Measurements from ENCODE around the gene NUMB.

Gene NUMB

DNA sequence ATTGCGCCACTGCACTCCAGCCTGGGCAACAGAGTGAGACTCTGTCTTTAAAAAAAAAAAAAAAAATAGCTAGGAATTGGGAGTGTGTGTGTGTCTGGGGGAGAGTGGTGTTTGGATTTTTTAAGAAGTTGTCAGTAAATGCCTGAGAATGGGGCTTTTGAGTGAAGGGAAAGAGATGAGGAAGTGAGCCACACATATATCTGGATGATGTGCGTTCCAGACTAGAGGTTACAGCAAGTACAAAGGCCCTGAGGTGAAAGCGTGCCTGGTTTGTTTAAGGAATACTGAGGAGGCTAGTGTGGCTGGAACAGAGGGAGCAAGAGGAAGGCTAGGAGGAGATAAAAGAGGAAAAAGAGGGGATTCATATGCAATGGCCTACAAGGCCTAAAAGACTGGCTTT lies 151.1 kb downstream of the NUMB start:
- peaks cover 0 to 2% of the 10 kb centered on the region in 2 donors for H3K9me3 Mint-ChIP-seq
- no peak overlapping the region for H3K27ac Mint-ChIP-seq
- no peak overlapping the region for H3K4me3 Mint-ChIP-seq
- H3K27me3 Mint-ChIP-seq, result no peaks in the 10 kb centered on the region
- H3K36me3 Mint-ChIP-seq (ENCODE audit: insufficient read depth), result no peaks in the 10 kb centered on the region
- H3K4me1 Mint-ChIP-seq (ENCODE audit: low read depth in 2 of 2), result peaks cover 5% of the 10 kb centered on the region in 2 donors
- no peak for ATAC-seq (replicated peaks)
- no peak for DNase-seq

GRCh38 chr14:73305499-73305898 lies 152.8 kb downstream of the NUMB start:
- H3K4me3 Mint-ChIP-seq, result no peak overlapping the region
- ATAC-seq (replicated peaks) (no peak), DNase-seq (no peak)
- no peaks in the 10 kb centered on the region for H3K36me3 Mint-ChIP-seq (ENCODE audit: insufficient read depth)
- H3K27ac Mint-ChIP-seq, result no peak overlapping the region
- H3K9me3 Mint-ChIP-seq, result peaks cover 0 to 2% of the 10 kb centered on the region in 2 donors
- H3K27me3 Mint-ChIP-seq, result no peaks in the 10 kb centered on the region
- H3K4me1 Mint-ChIP-seq (ENCODE audit: low read depth in 2 of 2), result peaks cover 1 to 5% of the 10 kb centered on the region in 2 donors

DNA sequence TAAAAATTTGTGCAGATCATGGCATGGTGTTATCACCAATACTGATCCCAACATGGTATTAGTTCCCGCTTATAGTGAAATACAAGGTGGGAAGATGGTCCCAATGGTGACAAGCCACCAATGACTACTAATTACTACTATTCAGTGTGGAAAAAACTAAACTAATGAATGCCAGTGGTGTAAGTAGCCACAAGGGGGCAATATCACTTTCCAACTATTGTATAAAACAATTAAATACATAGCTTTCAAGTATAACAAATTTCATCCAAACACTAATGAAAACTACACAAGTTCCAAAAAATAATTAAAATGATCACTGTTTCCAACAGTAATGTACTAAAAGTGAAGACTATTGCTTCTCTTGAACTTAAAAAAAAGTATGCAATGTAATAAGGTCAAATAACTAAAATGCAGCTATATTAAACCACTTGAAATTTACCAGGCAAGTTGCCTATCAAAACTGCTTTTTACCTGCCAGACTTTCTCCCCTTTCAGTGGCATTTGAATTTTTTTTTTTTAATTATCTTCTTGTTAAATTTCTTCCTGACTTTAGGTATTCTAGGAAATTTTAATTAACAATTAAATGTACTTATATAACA lies 163.0 kb downstream of the NUMB start:
- DNase-seq (peak; percentile 5 to 10 (median 8)), ATAC-seq (replicated peaks) (peak; percentile 45)
- no peaks in the 10 kb centered on the region for H3K4me1 Mint-ChIP-seq (ENCODE audit: low read depth in 2 of 2)
- no peak overlapping the region for H3K4me3 Mint-ChIP-seq
- no peaks in the 10 kb centered on the region for H3K27me3 Mint-ChIP-seq
- no peak overlapping the region for H3K27ac Mint-ChIP-seq
- H3K9me3 Mint-ChIP-seq, result no peaks in the 10 kb centered on the region
- H3K36me3 Mint-ChIP-seq (ENCODE audit: insufficient read depth), result peaks cover 36% of the 10 kb centered on the region

DNA sequence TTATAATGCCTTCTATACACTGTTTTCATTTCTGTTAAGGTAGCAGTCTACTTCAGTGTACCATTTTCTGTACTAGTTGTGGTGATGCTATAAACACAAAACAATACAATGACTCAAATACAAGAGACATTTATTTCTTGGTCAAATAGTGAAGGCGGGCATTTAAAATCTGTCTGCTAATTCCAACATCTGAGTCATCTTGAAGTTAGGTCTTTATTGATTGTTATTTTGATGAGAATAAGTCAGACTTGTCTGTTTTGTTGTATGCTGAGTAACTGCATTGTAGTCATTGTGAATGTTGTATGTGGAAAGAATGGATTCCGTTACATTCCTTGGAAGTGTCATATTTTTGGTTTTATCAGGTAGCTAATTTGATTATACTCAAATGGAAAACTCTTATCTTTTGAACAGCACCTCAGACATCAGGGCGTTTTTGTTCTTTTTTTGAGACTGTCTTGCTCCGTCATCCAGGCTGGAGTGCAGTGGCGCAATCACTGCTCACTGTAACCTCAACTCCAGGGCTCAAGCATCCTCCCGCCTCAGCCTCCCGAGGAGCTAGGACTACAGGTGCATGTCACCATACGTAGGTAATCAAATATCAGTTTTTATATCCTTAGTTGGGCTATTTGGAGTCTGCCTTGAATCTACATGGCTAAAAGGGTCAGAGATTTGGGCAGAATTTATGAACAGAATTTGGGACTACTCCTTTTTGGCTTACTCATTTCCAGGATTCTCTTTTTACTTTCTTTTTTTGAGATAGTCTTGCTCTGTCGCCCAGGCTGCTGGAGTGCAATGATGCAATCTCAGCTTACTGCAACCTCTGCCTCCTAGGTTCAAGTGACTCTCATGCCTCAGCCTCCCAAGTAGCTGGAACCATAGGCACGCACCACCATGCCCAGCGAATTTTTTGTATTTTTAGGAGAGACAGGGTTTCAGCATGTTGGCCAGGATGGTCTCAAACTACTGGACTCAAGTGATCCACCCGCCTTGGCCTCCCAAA lies 164.3 kb downstream of the NUMB start:
- peaks cover 36% of the 10 kb centered on the region for H3K36me3 Mint-ChIP-seq (ENCODE audit: insufficient read depth)
- H3K27ac Mint-ChIP-seq, result no peak overlapping the region
- no peaks in the 10 kb centered on the region for H3K4me1 Mint-ChIP-seq (ENCODE audit: low read depth in 2 of 2)
- no peak for DNase-seq
- ATAC-seq (replicated peaks), result no peak
- H3K9me3 Mint-ChIP-seq, result no peaks in the 10 kb centered on the region
- H3K27me3 Mint-ChIP-seq, result no peaks in the 10 kb centered on the region
- H3K4me3 Mint-ChIP-seq, result no peak overlapping the region

DNA sequence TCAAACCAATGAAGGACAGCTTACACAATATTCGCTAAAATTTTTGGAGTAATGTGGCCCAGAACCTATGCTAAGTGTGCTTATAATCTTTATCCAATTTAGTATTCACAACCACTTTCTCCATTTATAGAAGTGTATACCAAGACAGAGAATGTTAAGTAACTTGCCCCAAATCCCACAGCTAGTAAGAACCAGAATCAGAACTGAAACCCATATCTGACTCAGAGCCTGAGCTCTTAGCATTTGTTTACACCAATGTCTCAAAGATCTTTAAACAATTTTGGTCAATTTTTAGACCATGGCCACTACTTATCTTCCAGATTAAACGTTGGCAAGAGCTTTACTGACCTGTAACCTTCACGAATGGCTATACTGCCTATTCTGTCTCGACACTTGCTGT lies 168.1 kb downstream of the NUMB start:
- Mint-ChIP-seq H3K27ac (peak overlapping the region; percentile 13 to 35), H3K36me3 (ENCODE audit: insufficient read depth) (peaks cover 36% of the 10 kb centered on the region), H3K27me3 (no peaks in the 10 kb centered on the region), H3K4me1 (ENCODE audit: low read depth in 2 of 2) (no peaks in the 10 kb centered on the region), H3K4me3 (no peak overlapping the region), H3K9me3 (no peaks in the 10 kb centered on the region)
- DNase-seq (no peak), ATAC-seq (replicated peaks) (no peak)

DNA sequence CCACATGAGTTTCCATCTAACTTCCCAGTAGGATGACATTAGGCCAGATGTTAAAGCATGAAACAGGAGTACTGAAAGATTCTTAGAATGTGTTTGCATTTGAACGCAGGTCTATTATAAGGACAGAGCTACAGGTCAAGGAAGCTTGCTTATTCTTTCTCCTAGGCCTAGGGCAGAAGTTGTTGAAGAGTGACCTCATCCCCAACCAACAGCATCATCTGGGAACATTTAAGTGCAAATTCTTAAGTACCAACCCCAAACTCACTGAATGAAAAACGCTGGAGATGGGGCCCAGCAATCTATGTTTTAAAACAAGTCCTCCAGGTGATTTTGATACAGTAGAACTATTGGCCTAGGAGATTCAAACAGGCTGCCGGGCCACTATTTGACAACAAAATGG lies 168.6 kb downstream of the NUMB start:
- ATAC-seq (replicated peaks), result no peak
- Mint-ChIP-seq H3K9me3 (no peaks in the 10 kb centered on the region), H3K27ac (peak overlapping the region in 1 of 2 donors; percentile 13), H3K36me3 (ENCODE audit: insufficient read depth) (peaks cover 41% of the 10 kb centered on the region), H3K27me3 (no peaks in the 10 kb centered on the region), H3K4me3 (no peak overlapping the region), H3K4me1 (ENCODE audit: low read depth in 2 of 2) (no peaks in the 10 kb centered on the region)
- no peak for DNase-seq

- no peaks in the 10 kb centered on the region for H3K9me3 Mint-ChIP-seq
- ATAC-seq (replicated peaks) (no peak), DNase-seq (no peak)
- H3K27me3 Mint-ChIP-seq, result no peaks in the 10 kb centered on the region
- H3K27ac Mint-ChIP-seq, result no peak overlapping the region
- H3K4me1 Mint-ChIP-seq (ENCODE audit: low read depth in 2 of 2), result no peaks in the 10 kb centered on the region
- H3K36me3 Mint-ChIP-seq (ENCODE audit: insufficient read depth), result peaks cover 43% of the 10 kb centered on the region
- no peak overlapping the region for H3K4me3 Mint-ChIP-seq
Measured at GRCh38 chr14:73289308-73289707, 169.0 kb downstream of the NUMB start.

DNA sequence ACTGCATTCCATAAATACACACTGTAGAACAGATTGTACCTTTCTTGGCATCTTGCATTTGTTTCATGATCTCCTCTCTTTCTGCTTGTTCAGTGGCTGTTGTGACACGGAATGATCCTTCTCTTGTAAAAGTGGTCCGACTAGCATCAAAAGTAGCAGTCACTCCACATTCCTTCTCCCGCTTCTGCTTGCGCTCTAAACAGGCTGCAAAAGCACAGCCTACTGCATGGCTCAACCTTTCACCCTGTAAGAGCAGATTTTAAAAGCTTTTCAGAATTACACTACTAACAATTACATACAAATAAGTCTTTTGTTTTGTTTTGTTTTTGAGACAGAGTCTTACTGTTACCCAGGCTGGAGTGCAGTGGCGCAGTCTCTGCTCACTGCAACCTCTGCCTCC lies 171.3 kb downstream of the NUMB start:
- Mint-ChIP-seq H3K4me1 (ENCODE audit: low read depth in 2 of 2) (peaks cover 5% of the 10 kb centered on the region in 2 donors), H3K27ac (no peak overlapping the region), H3K9me3 (no peaks in the 10 kb centered on the region), H3K4me3 (no peak overlapping the region), H3K27me3 (no peaks in the 10 kb centered on the region), H3K36me3 (ENCODE audit: insufficient read depth) (peaks cover 45% of the 10 kb centered on the region)
- ATAC-seq (replicated peaks) (no peak), DNase-seq (no peak)

GRCh38 chr14:73286598-73286997 lies 171.7 kb downstream of the NUMB start:
- no peak overlapping the region for H3K4me3 Mint-ChIP-seq
- no peak overlapping the region for H3K27ac Mint-ChIP-seq
- H3K36me3 Mint-ChIP-seq (ENCODE audit: insufficient read depth), result peaks cover 45% of the 10 kb centered on the region
- H3K4me1 Mint-ChIP-seq (ENCODE audit: low read depth in 2 of 2), result peaks cover 8% of the 10 kb centered on the region in 2 donors
- H3K27me3 Mint-ChIP-seq, result no peaks in the 10 kb centered on the region
- DNase-seq (no peak), ATAC-seq (replicated peaks) (no peak)
- H3K9me3 Mint-ChIP-seq, result no peaks in the 10 kb centered on the region

DNA sequence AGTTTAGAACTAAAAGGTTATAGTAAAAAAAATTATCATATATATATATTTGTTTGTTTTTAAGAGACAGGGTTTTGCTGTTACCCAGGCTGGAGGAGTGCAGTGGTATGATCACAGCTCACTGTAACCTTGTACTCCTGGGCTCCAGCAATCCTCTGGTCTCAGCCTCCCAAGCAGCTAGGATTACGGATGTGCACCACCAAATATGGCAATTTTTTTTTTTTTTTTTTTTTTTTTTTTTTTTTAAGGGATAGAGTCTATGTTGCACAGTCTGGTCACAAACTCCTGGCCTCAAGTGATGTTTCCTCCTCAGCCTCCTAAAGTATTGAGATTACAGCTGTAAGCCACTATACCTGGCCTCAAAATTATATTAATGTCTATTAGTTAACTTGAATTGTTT lies 172.4 kb downstream of the NUMB start:
- ATAC-seq (replicated peaks) (no peak), DNase-seq (no peak)
- H3K4me3 Mint-ChIP-seq, result no peak overlapping the region
- H3K4me1 Mint-ChIP-seq (ENCODE audit: low read depth in 2 of 2), result peaks cover 8% of the 10 kb centered on the region in 2 donors
- no peak overlapping the region for H3K27ac Mint-ChIP-seq
- H3K36me3 Mint-ChIP-seq (ENCODE audit: insufficient read depth), result peaks cover 44% of the 10 kb centered on the region
- no peaks in the 10 kb centered on the region for H3K27me3 Mint-ChIP-seq
- H3K9me3 Mint-ChIP-seq, result no peaks in the 10 kb centered on the region

GRCh38 chr14:73283608-73284379 lies 174.6 kb downstream of the NUMB start:
- Mint-ChIP-seq H3K27ac (no peak overlapping the region), H3K9me3 (no peaks in the 10 kb centered on the region), H3K4me3 (no peak overlapping the region), H3K36me3 (ENCODE audit: insufficient read depth) (peaks cover 46% of the 10 kb centered on the region), H3K27me3 (no peaks in the 10 kb centered on the region), H3K4me1 (ENCODE audit: low read depth in 2 of 2) (peaks cover 8% of the 10 kb centered on the region in 2 donors)
- DNase-seq (no peak), ATAC-seq (replicated peaks) (no peak)

DNA sequence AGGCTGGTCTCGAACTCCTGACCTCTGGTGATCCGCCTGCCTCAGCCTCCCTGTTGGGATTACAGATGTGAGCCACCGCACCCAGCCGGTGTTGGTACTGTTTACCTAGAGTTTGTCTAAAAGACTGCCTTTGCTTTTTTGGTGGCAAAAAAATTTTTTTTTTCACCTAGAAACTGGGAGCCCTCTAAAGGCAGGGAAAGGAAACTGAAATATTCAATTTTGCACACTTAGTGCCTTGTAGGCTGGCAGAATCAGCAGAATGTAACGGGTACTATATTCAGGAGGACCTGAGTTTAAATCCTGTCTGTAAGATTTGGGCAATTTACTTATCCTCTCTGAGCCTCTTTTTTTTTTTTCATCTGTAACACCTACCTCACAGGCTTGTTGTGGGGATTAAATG lies 177.4 kb downstream of the NUMB start:
- ATAC-seq (replicated peaks), result no peak
- Mint-ChIP-seq H3K4me3 (no peak overlapping the region), H3K27ac (peak overlapping the region in 1 of 2 donors; percentile 41), H3K27me3 (no peaks in the 10 kb centered on the region), H3K9me3 (no peaks in the 10 kb centered on the region), H3K4me1 (ENCODE audit: low read depth in 2 of 2) (peaks cover 8% of the 10 kb centered on the region in 2 donors), H3K36me3 (ENCODE audit: insufficient read depth) (peaks cover 36% of the 10 kb centered on the region)
- no peak for DNase-seq

GRCh38 chr14:73277376-73277775 lies 181.0 kb downstream of the NUMB start:
- no peak overlapping the region for H3K27ac Mint-ChIP-seq
- H3K36me3 Mint-ChIP-seq (ENCODE audit: insufficient read depth), result peaks cover 18% of the 10 kb centered on the region
- no peak overlapping the region for H3K4me3 Mint-ChIP-seq
- peaks cover 4 to 6% of the 10 kb centered on the region in 2 donors for H3K4me1 Mint-ChIP-seq (ENCODE audit: low read depth in 2 of 2)
- DNase-seq (no peak), ATAC-seq (replicated peaks) (no peak)
- no peaks in the 10 kb centered on the region for H3K9me3 Mint-ChIP-seq
- no peaks in the 10 kb centered on the region for H3K27me3 Mint-ChIP-seq
